IPS-15b (cell line): Measurements from ENCODE around the gene LDLRAD4.
A peak's percentile ranks its signal among the peaks of the same experiment; 100 is the strongest.
"Not testable (repeated sequence)": the region's sequence is repeated elsewhere in the genome, so short reads cannot be mapped to it uniquely, and the experiment has no call there.

ENCODE experiments used
- H3K27me3 ChIP-seq: one replicate; pipeline ENCODE4 v1.6.1; 2013; ENCODE audit warnings: low read length; ENCODE audit not compliant: control insufficient read depth, insufficient read depth
- H3K36me3 ChIP-seq: one replicate; pipeline ENCODE4 v1.6.1; 2013; ENCODE audit warnings: low read length; ENCODE audit not compliant: control insufficient read depth, insufficient read depth
- H3K4me1 ChIP-seq: one replicate; pipeline ENCODE4 v1.6.1; 2013; ENCODE audit warnings: mild to moderate bottlenecking, low read length; ENCODE audit not compliant: control insufficient read depth, insufficient read depth
- H3K4me3 ChIP-seq: one replicate; pipeline ENCODE4 v1.5.1; 2013; ENCODE audit warnings: low read depth, low read length
- H3K9ac ChIP-seq: one replicate; pipeline ENCODE4 v1.6.1; 2013; ENCODE audit warnings: low read depth, mild to moderate bottlenecking, low read length
- H3K9me3 ChIP-seq: one replicate; pipeline ENCODE4 v1.6.1; 2013; ENCODE audit warnings: mild to moderate bottlenecking, low read length; ENCODE audit not compliant: control insufficient read depth, insufficient read depth

The LDLRAD4 gene

DNA sequence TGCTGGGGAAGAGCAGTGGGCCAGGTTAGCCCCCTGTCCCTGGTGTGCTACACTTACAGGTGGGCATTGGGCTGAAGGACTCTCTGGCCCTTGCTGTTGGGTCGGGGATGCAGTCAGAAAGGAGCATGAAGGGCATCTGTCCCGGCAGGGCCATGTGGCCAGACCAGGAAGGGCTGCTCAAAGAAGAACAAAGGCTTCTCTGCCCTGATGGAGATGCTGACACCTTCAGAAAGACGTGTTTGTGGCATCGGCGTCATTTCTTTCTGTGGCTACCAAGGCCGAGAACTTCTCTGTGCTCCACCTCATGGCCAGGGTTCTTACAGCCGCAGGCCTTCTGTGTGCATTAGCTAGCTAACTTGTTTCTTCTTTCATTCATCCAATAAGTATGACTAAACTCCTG lies 268.7 kb downstream of the LDLRAD4 start:
- no peaks in the 10 kb centered on the region for H3K36me3 ChIP-seq
- H3K4me1 ChIP-seq: peaks cover 8% of the 10 kb centered on the region
- H3K9me3 ChIP-seq: no peaks in the 10 kb centered on the region
- H3K27me3 ChIP-seq: no peaks in the 10 kb centered on the region
- peak overlapping the region; percentile 37 for H3K9ac ChIP-seq
- H3K4me3 ChIP-seq: no peak overlapping the region

DNA sequence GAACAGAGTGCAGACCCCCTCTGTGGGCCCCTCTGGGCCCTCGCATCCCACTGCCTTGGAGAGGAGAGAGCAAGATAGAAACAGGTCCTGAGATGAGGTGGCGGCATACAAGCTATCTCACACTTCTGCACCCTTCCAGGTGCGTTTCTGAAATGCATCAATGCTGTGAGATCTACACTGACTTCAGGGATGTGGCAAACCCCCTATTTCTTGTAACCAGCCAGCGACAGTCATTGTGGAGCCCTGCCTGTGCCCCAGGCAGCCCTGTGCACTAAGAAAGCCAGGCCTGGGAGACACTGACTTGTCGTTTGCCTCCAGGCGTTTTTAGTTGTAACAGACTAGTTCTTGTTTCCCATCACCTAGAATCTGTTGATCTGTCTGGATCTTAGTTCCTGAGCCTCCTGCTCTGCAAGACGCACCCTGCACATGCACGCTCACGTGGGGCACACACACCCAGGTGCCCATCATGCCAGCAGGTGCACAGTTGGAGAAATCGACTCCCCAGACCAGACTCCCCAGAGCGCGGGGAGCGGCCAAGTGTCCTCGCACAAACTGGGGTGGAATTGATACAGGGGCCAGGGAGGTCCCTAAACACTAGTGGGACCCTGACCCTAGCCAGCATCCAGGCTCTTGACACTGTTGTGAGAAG lies 269.8 kb downstream of the LDLRAD4 start:
- Histone ChIP-seq H3K9me3 (no peaks in the 10 kb centered on the region), H3K4me3 (no peak overlapping the region), H3K36me3 (no peaks in the 10 kb centered on the region), H3K4me1 (peaks cover 8% of the 10 kb centered on the region), H3K9ac (no peak overlapping the region), H3K27me3 (no peaks in the 10 kb centered on the region)

DNA sequence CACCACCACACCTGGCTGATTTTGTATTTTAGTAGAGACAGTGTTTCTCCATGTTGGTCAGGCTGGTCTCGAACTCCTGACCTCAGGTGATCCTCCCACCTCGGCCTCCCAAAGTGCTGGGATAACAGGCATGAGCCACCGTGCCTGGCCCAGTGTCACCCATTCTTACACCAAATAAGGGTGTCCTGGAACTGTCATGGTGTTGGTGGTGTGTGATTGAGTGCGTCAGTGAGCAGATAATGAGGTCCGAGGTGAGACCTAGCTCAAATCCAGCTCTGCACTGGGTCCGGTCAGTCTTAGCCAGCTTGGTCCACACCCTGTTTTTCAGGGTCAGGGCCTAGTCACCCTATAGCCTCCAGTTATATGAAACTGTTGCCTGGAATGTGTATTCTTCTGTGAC lies 270.7 kb downstream of the LDLRAD4 start:
- H3K4me3 ChIP-seq, H3K36me3 ChIP-seq, H3K27me3 ChIP-seq, H3K4me1 ChIP-seq, H3K9me3 ChIP-seq, H3K9ac ChIP-seq: not testable (repeated sequence)

DNA sequence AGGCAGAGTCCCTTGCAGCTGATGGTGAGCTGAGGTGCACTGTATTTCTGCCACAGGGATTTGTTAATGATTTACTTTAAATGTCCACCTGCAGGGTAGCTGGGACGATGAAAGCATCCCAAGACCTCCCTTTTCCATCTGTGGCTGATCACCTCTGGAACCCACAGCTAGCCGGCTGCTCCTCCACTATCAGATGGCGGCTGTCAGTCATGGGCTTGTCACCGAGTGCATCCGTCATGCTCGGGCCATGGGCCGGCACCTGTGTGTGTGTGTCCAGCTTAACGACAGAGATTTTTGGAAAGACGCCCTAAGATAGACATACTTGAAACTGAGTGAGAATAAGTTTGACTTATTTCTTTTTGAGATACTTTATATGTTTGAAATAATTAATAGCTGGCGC lies 272.6 kb downstream of the LDLRAD4 start:
- Histone ChIP-seq H3K36me3 (no peaks in the 10 kb centered on the region), H3K4me1 (peaks cover 8% of the 10 kb centered on the region), H3K4me3 (no peak overlapping the region), H3K27me3 (no peaks in the 10 kb centered on the region), H3K9me3 (no peaks in the 10 kb centered on the region), H3K9ac (no peak overlapping the region)

DNA sequence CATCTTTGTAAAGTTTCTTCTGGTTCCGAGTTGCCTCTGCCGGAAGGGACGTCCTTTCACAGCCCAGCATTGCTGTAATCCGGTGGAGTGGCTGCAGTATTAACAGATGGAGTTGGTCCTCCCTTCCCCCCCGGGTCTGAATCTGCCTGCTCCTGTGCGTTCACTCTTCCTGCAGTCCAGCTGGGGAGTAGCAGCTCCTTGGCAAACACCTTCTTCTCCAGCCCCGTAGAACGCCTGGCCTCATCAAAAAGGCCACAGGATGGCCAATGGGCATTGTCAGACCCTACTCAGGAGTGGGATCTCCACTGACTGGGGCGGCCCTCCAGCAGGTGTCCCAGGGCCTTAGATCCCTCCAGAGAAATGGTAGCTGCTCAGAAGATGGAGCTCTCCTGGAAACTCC lies 273.8 kb downstream of the LDLRAD4 start:
- H3K4me1 ChIP-seq: no peaks in the 10 kb centered on the region
- H3K9ac ChIP-seq: no peak overlapping the region
- H3K9me3 ChIP-seq: no peaks in the 10 kb centered on the region
- H3K4me3 ChIP-seq: no peak overlapping the region
- no peaks in the 10 kb centered on the region for H3K36me3 ChIP-seq
- no peaks in the 10 kb centered on the region for H3K27me3 ChIP-seq

DNA sequence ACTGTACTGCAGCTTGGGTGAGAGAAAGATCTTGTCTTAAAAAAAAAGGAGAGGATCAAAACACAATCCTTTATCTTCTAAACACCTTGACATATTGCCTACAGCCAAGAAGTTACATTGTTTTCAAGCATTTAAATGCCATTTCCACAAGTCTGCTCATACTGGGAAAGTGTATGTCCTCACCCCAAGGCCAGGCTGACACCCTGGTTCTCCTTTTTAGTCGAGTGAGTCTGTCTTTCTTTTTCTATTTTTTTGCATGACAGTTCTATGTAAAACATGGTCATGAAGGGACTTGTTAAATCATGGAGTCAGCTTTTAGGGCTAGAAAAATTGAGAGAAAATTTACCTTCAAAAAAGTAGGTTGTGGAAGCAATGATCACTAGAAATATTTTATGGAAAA lies 274.5 kb downstream of the LDLRAD4 start:
- no peaks in the 10 kb centered on the region for H3K4me1 ChIP-seq
- no peak overlapping the region for H3K9ac ChIP-seq
- no peaks in the 10 kb centered on the region for H3K27me3 ChIP-seq
- no peaks in the 10 kb centered on the region for H3K9me3 ChIP-seq
- no peaks in the 10 kb centered on the region for H3K36me3 ChIP-seq
- H3K4me3 ChIP-seq: no peak overlapping the region

DNA sequence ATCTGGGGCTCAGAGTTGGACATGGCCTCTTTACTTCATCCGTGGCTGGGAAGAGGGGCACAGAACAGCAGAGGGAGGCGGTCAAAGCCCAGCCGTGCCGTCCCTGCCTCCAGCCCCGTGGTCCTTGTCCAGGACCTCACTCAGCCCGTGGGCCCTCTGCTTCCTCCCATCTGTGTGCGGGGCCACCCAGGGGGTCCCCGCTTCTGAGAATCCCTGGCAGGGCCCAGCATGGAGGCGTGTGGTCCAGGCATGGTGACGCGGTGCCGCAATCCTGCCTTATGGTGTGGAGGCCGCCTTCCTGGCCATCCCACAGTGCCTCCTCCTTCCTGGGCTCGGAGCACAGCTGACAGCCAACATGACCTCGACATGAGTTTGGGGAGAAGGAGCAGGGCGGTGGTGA lies 275.2 kb downstream of the LDLRAD4 start:
- Histone ChIP-seq H3K4me3 (no peak overlapping the region), H3K4me1 (no peaks in the 10 kb centered on the region), H3K27me3 (no peaks in the 10 kb centered on the region), H3K9ac (no peak overlapping the region), H3K36me3 (no peaks in the 10 kb centered on the region), H3K9me3 (peaks cover 4% of the 10 kb centered on the region)

DNA sequence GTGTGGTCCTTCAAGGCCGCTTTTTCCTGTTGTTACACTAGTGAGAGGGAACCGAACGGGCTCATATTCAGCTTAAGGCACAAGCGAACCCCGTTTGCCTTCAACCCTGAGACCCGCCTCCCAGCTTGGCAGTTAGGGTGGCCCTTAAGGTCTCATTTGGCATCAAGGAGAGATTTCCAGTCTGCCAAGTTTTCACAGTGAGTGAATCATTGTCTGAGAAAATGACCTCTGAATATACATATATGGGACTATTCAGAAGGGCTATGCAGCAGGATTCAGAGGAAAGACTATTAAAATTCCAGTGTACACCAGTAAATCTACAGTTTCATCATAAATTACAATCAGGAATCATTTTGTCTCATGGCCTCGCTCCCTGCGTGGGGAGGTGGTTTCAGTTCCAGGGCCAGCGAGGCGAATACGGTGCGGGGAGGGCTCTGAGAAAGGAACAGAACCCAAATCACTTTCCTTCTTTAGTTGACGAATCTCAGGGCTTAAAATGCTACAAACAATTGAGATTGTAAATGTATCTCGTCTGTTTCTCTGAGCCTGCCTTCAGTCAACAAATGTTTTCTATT lies 276.4 kb downstream of the LDLRAD4 start:
- H3K9ac ChIP-seq: no peak overlapping the region
- H3K4me3 ChIP-seq: no peak overlapping the region
- H3K36me3 ChIP-seq: no peaks in the 10 kb centered on the region
- peaks cover 3% of the 10 kb centered on the region for H3K27me3 ChIP-seq
- peaks cover 4% of the 10 kb centered on the region for H3K9me3 ChIP-seq
- peaks cover 5% of the 10 kb centered on the region for H3K4me1 ChIP-seq

DNA sequence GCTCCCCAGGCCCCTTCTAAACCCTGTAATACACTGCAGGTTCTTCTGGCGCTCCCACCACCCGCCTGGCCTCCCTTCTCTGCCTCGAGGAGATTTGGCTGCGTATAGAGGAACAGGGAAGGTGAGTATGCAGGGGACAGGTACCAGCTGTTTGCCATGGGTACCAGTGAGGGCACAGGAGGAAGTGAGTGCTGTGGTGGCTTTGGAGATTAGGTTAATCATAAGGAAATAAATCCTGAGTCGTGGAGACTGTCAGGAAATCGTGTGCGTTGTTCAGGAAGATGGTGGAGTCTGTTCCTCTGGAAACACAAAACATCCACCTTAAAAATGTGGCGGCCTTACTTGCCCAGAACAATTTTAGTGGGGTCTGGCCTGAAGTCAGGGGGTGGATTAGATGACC lies 277.4 kb downstream of the LDLRAD4 start:
- Histone ChIP-seq H3K4me1 (peaks cover 9% of the 10 kb centered on the region), H3K9ac (no peak overlapping the region), H3K36me3 (no peaks in the 10 kb centered on the region), H3K27me3 (peaks cover 3% of the 10 kb centered on the region), H3K4me3 (no peak overlapping the region), H3K9me3 (peaks cover 4% of the 10 kb centered on the region)

DNA sequence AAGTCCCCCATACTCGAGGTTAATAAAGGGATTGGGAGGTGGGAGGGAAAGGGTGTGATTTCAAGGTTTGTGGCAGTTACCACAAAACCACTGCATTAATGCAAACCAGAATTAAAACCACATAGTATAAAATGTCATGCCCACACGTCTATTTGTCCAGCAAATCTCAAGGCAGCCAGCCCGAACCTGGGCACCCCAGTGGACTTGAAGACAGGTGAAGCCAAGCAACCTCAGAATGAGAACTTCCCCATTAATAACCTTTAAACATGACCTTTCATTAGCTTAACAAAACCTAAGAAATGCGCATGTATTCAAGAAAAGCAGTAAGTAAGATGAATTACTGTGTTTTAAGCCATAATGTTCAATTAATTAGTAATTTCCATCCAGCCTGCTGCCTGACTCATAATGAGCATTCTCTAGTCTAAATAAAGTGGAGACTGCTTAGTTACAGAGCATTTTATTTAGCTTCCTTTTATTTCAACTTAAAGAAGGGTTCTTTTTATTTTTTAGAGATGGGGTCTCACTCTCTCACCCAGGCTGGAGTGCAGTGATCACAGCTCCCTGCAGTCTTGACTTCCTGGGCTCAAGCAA lies 278.2 kb downstream of the LDLRAD4 start:
- peaks cover 3% of the 10 kb centered on the region for H3K27me3 ChIP-seq
- peaks cover 15% of the 10 kb centered on the region for H3K4me1 ChIP-seq
- H3K4me3 ChIP-seq: no peak overlapping the region
- H3K9ac ChIP-seq: no peak overlapping the region
- H3K9me3 ChIP-seq: peaks cover 4% of the 10 kb centered on the region
- no peaks in the 10 kb centered on the region for H3K36me3 ChIP-seq

DNA sequence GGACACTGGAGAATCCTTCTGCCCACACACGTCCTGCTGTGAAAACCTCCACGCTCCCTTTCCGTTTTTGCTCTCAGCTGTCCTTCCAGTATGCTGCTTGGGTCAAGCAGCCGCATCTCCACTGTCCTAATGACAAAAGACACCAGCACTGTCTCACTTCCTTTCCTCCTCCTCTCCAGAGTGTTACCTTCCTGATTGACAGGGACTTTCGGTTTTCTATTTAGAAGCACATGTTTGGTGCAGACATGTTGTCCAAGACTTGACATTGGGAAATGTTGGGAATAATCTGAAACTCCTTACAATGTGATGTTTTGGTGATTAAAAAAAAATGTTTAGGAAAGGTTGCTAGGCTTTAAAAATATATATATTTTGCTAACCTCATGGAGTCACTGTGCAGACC lies 281.2 kb downstream of the LDLRAD4 start:
- H3K4me1 ChIP-seq: peaks cover 21% of the 10 kb centered on the region
- peak overlapping the region; percentile 8 for H3K9ac ChIP-seq
- peaks cover 4% of the 10 kb centered on the region for H3K9me3 ChIP-seq
- no peaks in the 10 kb centered on the region for H3K36me3 ChIP-seq
- peaks cover 5% of the 10 kb centered on the region for H3K27me3 ChIP-seq
- H3K4me3 ChIP-seq: peak overlapping the region; percentile 23

DNA sequence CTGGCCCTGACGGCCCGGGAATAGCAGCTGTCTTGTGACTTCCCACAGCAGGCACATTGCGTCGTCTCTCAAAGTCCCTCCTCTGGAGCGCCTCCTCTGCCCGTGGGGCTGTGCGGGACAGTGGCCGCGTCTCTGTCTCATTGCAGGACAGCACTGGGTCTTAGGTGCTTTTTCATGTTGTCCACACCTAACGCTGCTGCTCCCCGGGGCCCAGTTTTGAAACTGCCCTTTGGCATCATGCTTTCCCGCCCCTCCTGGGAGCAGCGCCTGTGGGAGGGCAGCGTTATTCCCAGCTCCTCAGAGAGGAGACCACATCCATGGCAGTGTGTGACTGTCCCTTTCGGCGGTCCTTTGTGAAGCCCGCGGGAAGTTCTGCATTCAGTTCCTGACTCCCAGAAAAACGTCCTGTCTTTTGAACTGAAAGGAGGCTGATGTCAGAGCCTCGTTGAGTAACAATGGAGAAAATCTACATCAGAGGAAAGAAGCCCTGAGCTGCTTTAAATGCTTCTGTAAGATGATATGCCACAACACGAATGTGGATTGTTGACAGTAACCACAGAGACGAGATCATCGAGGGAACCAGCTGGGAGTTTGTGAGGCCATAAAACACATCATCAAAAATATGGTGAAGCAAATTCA lies 281.8 kb downstream of the LDLRAD4 start:
- peaks cover 5% of the 10 kb centered on the region for H3K27me3 ChIP-seq
- H3K4me3 ChIP-seq: peak overlapping the region; percentile 23
- H3K4me1 ChIP-seq: peaks cover 21% of the 10 kb centered on the region
- H3K36me3 ChIP-seq: no peaks in the 10 kb centered on the region
- H3K9me3 ChIP-seq: peaks cover 4% of the 10 kb centered on the region
- peak overlapping the region; percentile 8 for H3K9ac ChIP-seq
